Activated CD4-positive, alpha-beta T cell treated with anti-CD3 and anti-CD28 coated beads for 36 hours (primary cell): Measurements from ENCODE around the gene ZBTB42. TPM values are rescaled to one million over a fixed set of nuclear protein-coding genes. Genes with fewer than 3 reads are reported as not detected.
A peak's percentile ranks its signal among the peaks of the same experiment; 100 is the strongest.

Source experiments
- ATAC-seq: fragments of 200-7000 bp; cut with Tn5 transposase; one replicate; pipeline ENCODE4 v1.10.0; 2021; ENCODE audit warnings: mild to moderate bottlenecking, moderate library complexity
- CTCF ChIA-PET: fragments of 350-600 bp; sonication (Branson Sonifier 250); formaldehyde crosslinking; loops from one replicate; lab custom pipeline; 2021; ENCODE audit warnings: antibody characterized with exemption; lab: Charles Lee
- POLR2A ChIA-PET: fragments of 350-600 bp; sonication (Branson Sonifier 250); formaldehyde crosslinking; loops from one replicate; lab custom pipeline; 2021; ENCODE audit warnings: antibody characterized with exemption, inconsistent platforms; lab: Charles Lee
- DNase-seq: peaks from one replicate; pipeline ENCODE4 v3.0.0-alpha.2; 2020
- H3K27ac Mint-ChIP-seq: one replicate; pipeline ENCODE4 v1.8.0; 2021; ENCODE audit warnings: mixed read lengths
- H3K27me3 Mint-ChIP-seq: one replicate; pipeline ENCODE4 v1.8.0; 2021; ENCODE audit warnings: mixed read lengths
- H3K36me3 Mint-ChIP-seq: one replicate; pipeline ENCODE4 v1.8.0; 2021; ENCODE audit warnings: low read depth, mixed read lengths
- H3K4me1 Mint-ChIP-seq: one replicate; pipeline ENCODE4 v1.8.0; 2021; ENCODE audit warnings: mixed read lengths
- H3K4me3 Mint-ChIP-seq: one replicate; pipeline ENCODE4 v1.8.0; 2021; ENCODE audit warnings: mild to moderate bottlenecking, moderate library complexity, mixed read lengths
- H3K9me3 Mint-ChIP-seq: one replicate; pipeline ENCODE4 v1.8.0; 2021; ENCODE audit warnings: low read depth, mixed read lengths
- intact Hi-C, 2 experiments: fragments of 100-400 bp; cut with DNase I in 1 of 2; cut with micrococcal nuclease in 1 of 2; formaldehyde crosslinking; loops; one replicate each; pipeline versions ENCODE4 v1.14.2 to v1.15.1; 2022 to 2024; cut with DNase I, micrococcal nuclease
- total RNA-seq, 2 experiments: library from RNA; stranded (reverse); gene quantifications; one replicate each; pipeline ENCODE4 v1.2.3, GENCODE V29; 2021

The ZBTB42 gene
- total RNA-seq, 2 experiments from 2014 or later: 1.5 to 2.0 TPM

GRCh38 chr14:104798300-104799243, 2.3 kb upstream of the ZBTB42 start:
- no peak overlapping the region for H3K4me3 Mint-ChIP-seq
- peak overlapping the region; percentile 21 for H3K27ac Mint-ChIP-seq
- H3K4me1 Mint-ChIP-seq: peaks cover 30% of the 10 kb centered on the region
- intact Hi-C loops: no loop called here
- DNase-seq (peak; percentile 28), ATAC-seq (no peak)
- CTCF ChIA-PET: interaction anchor here (1.6 kb wide), 1 partner anchor 28 kb away, joined by 6 read pairs; no protein-coding TSS in a partner anchor
- H3K27me3 Mint-ChIP-seq: no peaks in the 10 kb centered on the region
- no peaks in the 10 kb centered on the region for H3K36me3 Mint-ChIP-seq
- POLR2A ChIA-PET: interaction anchor here (0.6 kb wide), 1 partner anchor 16 kb away, joined by 4 read pairs; no protein-coding TSS in a partner anchor
- no peaks in the 10 kb centered on the region for H3K9me3 Mint-ChIP-seq

- ATAC-seq (no peak), DNase-seq (no peak)
- H3K4me1 Mint-ChIP-seq: peaks cover 24% of the 10 kb centered on the region
- peak overlapping the region; percentile 49 for H3K4me3 Mint-ChIP-seq
- peak overlapping the region; percentile 33 for H3K27ac Mint-ChIP-seq
- no peaks in the 10 kb centered on the region for H3K36me3 Mint-ChIP-seq
- intact Hi-C loops: loop anchor here in 1 of 2 experiments (1.0 kb wide), 2 partner anchors 27 to 46 kb away; partner anchors contain the start of gene SIVA1
- no peaks in the 10 kb centered on the region for H3K27me3 Mint-ChIP-seq
- CTCF ChIA-PET: interaction anchor here (1.6 kb wide), 1 partner anchor 27 kb away, joined by 6 read pairs; no protein-coding TSS in a partner anchor
- no peaks in the 10 kb centered on the region for H3K9me3 Mint-ChIP-seq
- POLR2A ChIA-PET: no interaction called here
These were observed 1.5 kb upstream of the ZBTB42 start for GRCh38 chr14:104799244-104800014.

GRCh38 chr14:104800015-104800770, 708 bp upstream of the ZBTB42 start:
- no peaks in the 10 kb centered on the region for H3K9me3 Mint-ChIP-seq
- ChIA-PET POLR2A (no interaction called here), CTCF (interaction anchor here (0.7 to 1.9 kb wide), 7 partner anchors 26 to 247 kb away, joined by 3 to 6 read pairs (median 3); no protein-coding TSS in a partner anchor)
- DNase-seq: peak; percentile 88
- ATAC-seq: peak; percentile 77
- intact Hi-C loops: loop anchor here in 1 of 2 experiments (1.0 kb wide), 2 partner anchors 26 to 47 kb away; partner anchors contain the start of gene SIVA1
- no peak overlapping the region for H3K27ac Mint-ChIP-seq
- H3K27me3 Mint-ChIP-seq: no peaks in the 10 kb centered on the region
- H3K4me3 Mint-ChIP-seq: peak overlapping the region; percentile 49
- H3K4me1 Mint-ChIP-seq: peaks cover 22% of the 10 kb centered on the region
- H3K36me3 Mint-ChIP-seq: no peaks in the 10 kb centered on the region

DNA sequence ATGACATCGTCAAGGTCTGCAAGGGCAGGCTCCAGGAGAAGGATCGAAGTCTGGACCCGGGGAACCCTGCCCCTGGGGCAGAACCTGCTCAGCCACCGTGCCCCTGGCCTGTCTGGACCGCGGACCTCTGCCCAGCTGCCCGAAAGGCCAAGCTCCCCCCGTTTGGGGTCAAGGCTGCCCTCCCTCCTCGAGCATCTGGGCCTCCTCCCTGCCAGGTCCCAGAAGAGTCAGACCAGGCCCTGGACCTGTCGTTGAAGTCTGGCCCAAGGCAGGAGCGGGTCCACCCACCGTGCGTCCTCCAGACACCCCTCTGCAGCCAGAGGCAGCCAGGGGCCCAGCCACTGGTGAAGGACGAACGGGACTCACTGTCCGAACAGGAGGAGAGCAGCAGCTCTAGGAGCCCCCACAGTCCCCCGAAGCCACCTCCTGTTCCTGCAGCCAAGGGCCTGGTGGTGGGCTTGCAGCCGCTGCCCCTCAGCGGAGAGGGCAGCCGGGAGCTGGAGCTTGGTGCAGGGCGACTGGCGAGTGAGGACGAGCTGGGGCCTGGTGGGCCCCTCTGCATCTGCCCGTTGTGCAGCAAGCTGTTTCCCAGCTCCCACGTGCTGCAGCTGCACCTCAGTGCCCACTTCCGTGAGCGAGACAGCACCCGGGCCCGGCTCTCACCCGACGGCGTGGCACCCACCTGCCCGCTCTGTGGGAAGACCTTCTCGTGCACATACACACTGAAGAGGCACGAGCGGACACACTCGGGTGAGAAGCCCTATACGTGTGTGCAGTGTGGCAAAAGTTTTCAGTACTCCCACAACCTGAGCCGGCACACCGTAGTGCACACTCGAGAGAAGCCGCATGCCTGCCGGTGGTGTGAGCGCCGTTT, 856 bp downstream of the ZBTB42 start:
- H3K27ac Mint-ChIP-seq: peak overlapping the region; percentile 60
- intact Hi-C loops: no loop called here

GRCh38 chr14:104802394-104803184, 1.7 kb downstream of the ZBTB42 start:
- H3K4me1 Mint-ChIP-seq: peaks cover 12% of the 10 kb centered on the region
- intact Hi-C loops: no loop called here
- DNase-seq (no peak), ATAC-seq (no peak)
- H3K36me3 Mint-ChIP-seq: no peaks in the 10 kb centered on the region
- no peaks in the 10 kb centered on the region for H3K27me3 Mint-ChIP-seq
- ChIA-PET CTCF (interaction anchor here (1.9 kb wide), 1 partner anchor 32 kb away, joined by 5 read pairs; no protein-coding TSS in a partner anchor), POLR2A (no interaction called here)
- H3K9me3 Mint-ChIP-seq: no peaks in the 10 kb centered on the region
- no peak overlapping the region for H3K4me3 Mint-ChIP-seq
- no peak overlapping the region for H3K27ac Mint-ChIP-seq

More for the DNA sequence above, 856 bp downstream of the ZBTB42 start:
- ChIA-PET POLR2A (no interaction called here), CTCF (interaction anchor here (0.7 to 1.9 kb wide), 3 partner anchors 31 to 245 kb away, joined by 3 to 5 read pairs (median 3); no protein-coding TSS in a partner anchor)
- Mint-ChIP-seq H3K4me3 (peak overlapping the region; percentile 72), H3K4me1 (peaks cover 17% of the 10 kb centered on the region), H3K9me3 (no peaks in the 10 kb centered on the region), H3K36me3 (no peaks in the 10 kb centered on the region), H3K27me3 (no peaks in the 10 kb centered on the region)
- ATAC-seq (no peak), DNase-seq (no peak)

DNA sequence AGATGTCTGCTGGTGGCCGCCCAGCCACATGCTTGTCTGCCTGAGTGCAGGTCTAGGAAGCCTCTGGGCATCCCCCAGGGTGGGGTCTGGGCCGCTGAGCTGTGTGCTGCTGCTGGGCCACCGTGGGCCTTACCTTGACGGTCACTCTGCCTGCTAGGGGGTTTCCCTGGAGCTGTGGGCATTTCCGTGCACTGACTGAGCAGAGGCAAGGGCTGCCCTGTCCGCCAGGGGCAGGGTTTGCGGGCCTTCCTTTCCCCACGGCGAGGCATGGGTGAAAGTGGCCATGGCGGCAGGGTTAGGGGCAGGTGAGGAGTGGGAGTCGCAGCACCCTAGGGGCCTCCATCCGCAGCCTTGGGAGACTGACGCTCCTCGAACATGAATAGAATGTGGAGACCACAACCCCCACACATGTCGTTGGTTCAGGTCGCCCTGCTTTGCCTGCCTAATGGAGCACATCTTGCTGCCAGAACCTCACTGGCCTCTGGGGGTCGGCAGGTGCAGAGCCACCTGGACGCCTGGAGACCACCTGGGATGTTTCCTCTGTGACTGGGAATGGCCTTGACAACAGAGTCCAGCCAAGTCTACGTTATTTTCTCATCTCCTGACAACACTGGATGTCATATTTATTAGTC, 2.5 kb downstream of the ZBTB42 start:
- ATAC-seq (no peak), DNase-seq (no peak)
- ChIA-PET CTCF (no interaction called here), POLR2A (no interaction called here)
- Mint-ChIP-seq H3K27ac (no peak overlapping the region), H3K9me3 (no peaks in the 10 kb centered on the region), H3K27me3 (no peaks in the 10 kb centered on the region), H3K36me3 (no peaks in the 10 kb centered on the region), H3K4me3 (no peak overlapping the region), H3K4me1 (peaks cover 12% of the 10 kb centered on the region)
- intact Hi-C loops: no loop called here

GRCh38 chr14:104803912-104804410, 3.1 kb downstream of the ZBTB42 start:
- intact Hi-C loops: no loop called here
- ChIA-PET POLR2A (no interaction called here), CTCF (no interaction called here)
- no peaks in the 10 kb centered on the region for H3K9me3 Mint-ChIP-seq
- no peaks in the 10 kb centered on the region for H3K27me3 Mint-ChIP-seq
- H3K27ac Mint-ChIP-seq: no peak overlapping the region
- ATAC-seq (no peak), DNase-seq (no peak)
- H3K36me3 Mint-ChIP-seq: no peaks in the 10 kb centered on the region
- no peak overlapping the region for H3K4me3 Mint-ChIP-seq
- peaks cover 12% of the 10 kb centered on the region for H3K4me1 Mint-ChIP-seq

- Mint-ChIP-seq H3K9me3 (no peaks in the 10 kb centered on the region), H3K36me3 (no peaks in the 10 kb centered on the region), H3K4me3 (no peak overlapping the region), H3K27me3 (no peaks in the 10 kb centered on the region), H3K27ac (no peak overlapping the region), H3K4me1 (peaks cover 12% of the 10 kb centered on the region)
- ChIA-PET POLR2A (no interaction called here), CTCF (no interaction called here)
- intact Hi-C loops: no loop called here
- ATAC-seq (no peak), DNase-seq (no peak)
These were observed 3.8 kb downstream of the ZBTB42 start for GRCh38 chr14:104804481-104805325.

DNA sequence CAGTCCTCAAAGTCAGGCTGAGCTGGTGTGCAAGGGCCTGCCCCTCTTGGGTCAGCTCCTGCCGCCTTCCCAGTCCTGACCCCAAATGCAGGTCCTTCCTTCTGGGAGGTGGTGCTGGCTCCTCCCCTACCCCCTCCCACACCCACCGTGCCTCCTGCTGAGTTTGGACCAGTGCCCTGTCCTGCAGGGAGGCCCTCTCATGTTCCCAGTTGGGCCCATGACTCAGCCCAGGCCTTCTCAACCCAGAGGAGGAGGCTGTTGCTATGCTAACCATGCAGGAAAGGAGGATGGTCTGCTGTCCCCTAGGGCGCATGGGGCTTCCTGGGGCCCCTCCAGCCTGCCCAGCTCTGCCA, 4.4 kb downstream of the ZBTB42 start:
- H3K9me3 Mint-ChIP-seq: no peaks in the 10 kb centered on the region
- no peak for ATAC-seq
- H3K4me1 Mint-ChIP-seq: peaks cover 10% of the 10 kb centered on the region
- no peak overlapping the region for H3K4me3 Mint-ChIP-seq
- CTCF ChIA-PET: no interaction called here
- DNase-seq: no peak
- H3K27ac Mint-ChIP-seq: no peak overlapping the region
- H3K27me3 Mint-ChIP-seq: no peaks in the 10 kb centered on the region
- intact Hi-C loops: no loop called here
- POLR2A ChIA-PET: no interaction called here
- H3K36me3 Mint-ChIP-seq: no peaks in the 10 kb centered on the region
